Measurements from ENCODE around the gene SLC26A8.

SLC26A8 gene

GRCh38 chr6:36050947-36051710 is 26.7 kb upstream of the SLC26A8 start:
- peaks cover 4% of the 10 kb centered on the region; the same call in 1 of the 2 replicates for H3F3A ChIP-seq (ENCODE audit: insufficient read depth)
- peaks cover 95% of the 10 kb centered on the region for H3K79me2 ChIP-seq (ENCODE audit: insufficient read depth, low read length)
- H3K9me3 ChIP-seq (ENCODE audit: insufficient read depth, low read length): no peaks in the 10 kb centered on the region
- no peak for TF ChIP-seq EZH2phosphoT487 (conservative IDR thresholded peaks at IDR 0.05; ENCODE audit: low read length)
- no peak for TF ChIP-seq CTCF (IDR thresholded peaks at IDR 0.05; ENCODE audit: insufficient read depth, low read length, poor library complexity, severe bottlenecking)
- H4K20me1 ChIP-seq (ENCODE audit: low read depth, low read length): peaks cover 36% of the 10 kb centered on the region
- H3K9me2 ChIP-seq (replicated peaks; ENCODE audit: insufficient read depth, low read length): no peaks in the 10 kb centered on the region
- no peak overlapping the region for H2AFZ ChIP-seq (ENCODE audit: low read depth, low read length, severe bottlenecking)
- H3K27ac ChIP-seq (ENCODE audit: low read depth, low read length): no peak overlapping the region
- no peak overlapping the region for H3K4me3 ChIP-seq (ENCODE audit: insufficient read depth, low read length, poor library complexity, severe bottlenecking)
- no peak overlapping the region for H3K9ac ChIP-seq (ENCODE audit: low read length)
- H3K4me2 ChIP-seq (ENCODE audit: low read depth, low read length, poor library complexity, severe bottlenecking): no peak overlapping the region
- peaks cover 32% of the 10 kb centered on the region for H3K36me3 ChIP-seq (ENCODE audit: low read length)
- H3K27me3 ChIP-seq (ENCODE audit: low read length): no peaks in the 10 kb centered on the region

- Histone ChIP-seq H3K9me3 (ENCODE audit: insufficient read depth, low read length) (no peaks in the 10 kb centered on the region), H3K9me2 (replicated peaks; ENCODE audit: insufficient read depth, low read length) (no peaks in the 10 kb centered on the region), H2AFZ (ENCODE audit: low read depth, low read length, severe bottlenecking) (no peak overlapping the region), H3K36me3 (ENCODE audit: low read length) (peaks cover 27% of the 10 kb centered on the region), H3K79me2 (ENCODE audit: insufficient read depth, low read length) (peaks cover 96% of the 10 kb centered on the region), H3K4me3 (ENCODE audit: insufficient read depth, low read length, poor library complexity, severe bottlenecking) (no peak overlapping the region), H3K4me2 (ENCODE audit: low read depth, low read length, poor library complexity, severe bottlenecking) (no peak overlapping the region), H3K27ac (ENCODE audit: low read depth, low read length) (no peak overlapping the region), H4K20me1 (ENCODE audit: low read depth, low read length) (peaks cover 36% of the 10 kb centered on the region), H3F3A (ENCODE audit: insufficient read depth) (peaks cover 4% of the 10 kb centered on the region; the same call in 1 of the 2 replicates), H3K9ac (ENCODE audit: low read length) (no peak overlapping the region), H3K27me3 (ENCODE audit: low read length) (no peaks in the 10 kb centered on the region)
- TF ChIP-seq EZH2phosphoT487 (conservative IDR thresholded peaks at IDR 0.05; ENCODE audit: low read length) (no peak), CTCF (IDR thresholded peaks at IDR 0.05; ENCODE audit: insufficient read depth, low read length, poor library complexity, severe bottlenecking) (no peak)
Observed at GRCh38 chr6:36050305-36050704, 25.9 kb upstream of the SLC26A8 start.

- no peaks in the 10 kb centered on the region for H3K27me3 ChIP-seq (ENCODE audit: low read length)
- H3K9ac ChIP-seq (ENCODE audit: low read length): no peak overlapping the region
- H3K9me2 ChIP-seq (replicated peaks; ENCODE audit: insufficient read depth, low read length): no peaks in the 10 kb centered on the region
- H3K36me3 ChIP-seq (ENCODE audit: low read length): peaks cover 20% of the 10 kb centered on the region
- H3K4me3 ChIP-seq (ENCODE audit: insufficient read depth, low read length, poor library complexity, severe bottlenecking): no peak overlapping the region
- H3K4me2 ChIP-seq (ENCODE audit: low read depth, low read length, poor library complexity, severe bottlenecking): no peak overlapping the region
- H2AFZ ChIP-seq (ENCODE audit: low read depth, low read length, severe bottlenecking): no peak overlapping the region
- no peaks in the 10 kb centered on the region for H3K9me3 ChIP-seq (ENCODE audit: insufficient read depth, low read length)
- TF ChIP-seq EZH2phosphoT487 (conservative IDR thresholded peaks at IDR 0.05; ENCODE audit: low read length): no peak
- no peak for TF ChIP-seq CTCF (IDR thresholded peaks at IDR 0.05; ENCODE audit: insufficient read depth, low read length, poor library complexity, severe bottlenecking)
- H3F3A ChIP-seq (ENCODE audit: insufficient read depth): peaks cover 4% of the 10 kb centered on the region; the same call in 1 of the 2 replicates
- no peak overlapping the region for H3K27ac ChIP-seq (ENCODE audit: low read depth, low read length)
- peaks cover 96% of the 10 kb centered on the region for H3K79me2 ChIP-seq (ENCODE audit: insufficient read depth, low read length)
- H4K20me1 ChIP-seq (ENCODE audit: low read depth, low read length): peaks cover 42% of the 10 kb centered on the region
Observed at GRCh38 chr6:36049582-36049981, 25.1 kb upstream of the SLC26A8 start.
